ENCODE measurements around the gene CAMKMT. TPM values are rescaled to one million over a fixed set of nuclear protein-coding genes. Genes with fewer than 3 reads are reported as not detected.

The CAMKMT gene
- total RNA-seq, 2 experiments from 2014 or later = 11.2 to 12.7 TPM

DNA sequence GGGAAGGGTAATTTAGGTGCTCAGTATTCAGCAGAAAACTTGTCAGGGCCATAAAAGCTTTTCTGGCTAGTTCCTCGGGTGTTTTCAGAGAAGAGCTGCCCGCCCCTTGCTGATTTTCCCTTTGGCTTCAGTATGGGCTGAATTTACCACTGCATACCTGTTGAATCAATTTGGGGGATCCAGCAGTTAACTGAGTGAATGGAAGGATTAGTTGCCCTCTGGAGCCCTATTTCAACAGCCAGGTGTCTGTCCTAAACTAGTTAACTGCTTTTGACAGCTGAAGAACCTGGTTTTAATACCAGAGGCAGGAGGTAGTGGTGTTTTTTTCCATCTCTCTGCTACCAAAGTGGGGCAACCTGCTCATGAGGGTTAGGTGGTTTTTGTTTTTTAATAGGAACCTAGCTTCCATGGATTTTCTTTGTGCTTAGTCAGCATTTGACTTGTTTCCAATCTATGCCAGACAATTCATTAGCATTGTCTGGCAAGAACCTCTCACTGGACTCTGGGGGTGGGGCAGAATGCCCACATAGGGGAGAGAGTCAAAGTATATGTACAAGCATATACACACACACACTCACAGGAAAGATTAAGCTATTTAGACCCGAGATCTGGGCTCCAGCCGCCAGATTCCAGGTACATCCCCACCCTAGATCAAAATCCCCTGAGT is 413.2 kb downstream of the CAMKMT start:
- POLR2A ChIA-PET = no interaction called here
- Mint-ChIP-seq H3K36me3 (ENCODE audit: low read depth) (no peaks in the 10 kb centered on the region), H3K27ac (no peak overlapping the region), H3K27me3 (ENCODE audit: low read depth) (peaks cover 9% of the 10 kb centered on the region), H3K9me3 (ENCODE audit: insufficient read depth) (no peaks in the 10 kb centered on the region), H3K4me3 (no peak overlapping the region), H3K4me1 (ENCODE audit: low read depth) (peaks cover 6% of the 10 kb centered on the region)
- no peak for DNase-seq
- CTCF ChIA-PET = no interaction called here
- ATAC-seq = no peak

DNA sequence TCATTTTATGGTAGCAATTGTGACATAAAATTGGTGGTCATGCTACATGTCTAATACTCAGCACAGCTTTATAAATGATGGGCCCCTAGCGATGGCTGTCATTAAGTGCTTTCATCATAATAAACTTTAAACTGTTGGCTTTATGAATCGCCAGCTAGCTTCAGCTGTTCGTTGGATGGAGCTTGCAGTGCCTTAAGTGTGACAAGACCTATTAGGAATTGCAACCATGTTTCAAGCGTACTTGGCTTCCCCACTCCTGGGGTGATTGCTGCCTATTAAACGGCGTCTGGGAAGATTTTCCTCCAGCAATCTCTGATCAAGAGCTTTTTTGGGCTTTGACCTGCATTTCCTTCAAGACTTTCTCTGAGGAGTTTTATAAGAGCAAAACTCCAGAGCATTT is 415.3 kb downstream of the CAMKMT start:
- DNase-seq = no peak
- Mint-ChIP-seq H3K27ac (no peak overlapping the region), H3K9me3 (ENCODE audit: insufficient read depth) (no peaks in the 10 kb centered on the region), H3K4me1 (ENCODE audit: low read depth) (peaks cover 6% of the 10 kb centered on the region), H3K36me3 (ENCODE audit: low read depth) (no peaks in the 10 kb centered on the region), H3K4me3 (no peak overlapping the region), H3K27me3 (ENCODE audit: low read depth) (peaks cover 9% of the 10 kb centered on the region)
- no peak for ATAC-seq
- POLR2A ChIA-PET = no interaction called here
- CTCF ChIA-PET = no interaction called here

GRCh38 chr2:44777537-44777936 is 415.8 kb downstream of the CAMKMT start:
- no peak overlapping the region for H3K4me3 Mint-ChIP-seq
- CTCF ChIA-PET = no interaction called here
- H3K27ac Mint-ChIP-seq = no peak overlapping the region
- no peak for DNase-seq
- H3K36me3 Mint-ChIP-seq (ENCODE audit: low read depth) = no peaks in the 10 kb centered on the region
- peaks cover 9% of the 10 kb centered on the region for H3K27me3 Mint-ChIP-seq (ENCODE audit: low read depth)
- no peak for ATAC-seq
- POLR2A ChIA-PET = no interaction called here
- H3K4me1 Mint-ChIP-seq (ENCODE audit: low read depth) = peaks cover 6% of the 10 kb centered on the region
- H3K9me3 Mint-ChIP-seq (ENCODE audit: insufficient read depth) = no peaks in the 10 kb centered on the region

- Mint-ChIP-seq H3K9me3 (ENCODE audit: insufficient read depth) (no peaks in the 10 kb centered on the region), H3K36me3 (ENCODE audit: low read depth) (no peaks in the 10 kb centered on the region), H3K27me3 (ENCODE audit: low read depth) (peaks cover 9% of the 10 kb centered on the region), H3K27ac (no peak overlapping the region), H3K4me1 (ENCODE audit: low read depth) (peaks cover 6% of the 10 kb centered on the region), H3K4me3 (no peak overlapping the region)
- DNase-seq (no peak), ATAC-seq (no peak)
- ChIA-PET CTCF (interaction anchor here (1.0 kb wide), 1 partner anchor 299 kb away, joined by 3 read pairs; no protein-coding TSS in a partner anchor), POLR2A (no interaction called here)
Measured at GRCh38 chr2:44778221-44778654, 416.5 kb downstream of the CAMKMT start.

DNA sequence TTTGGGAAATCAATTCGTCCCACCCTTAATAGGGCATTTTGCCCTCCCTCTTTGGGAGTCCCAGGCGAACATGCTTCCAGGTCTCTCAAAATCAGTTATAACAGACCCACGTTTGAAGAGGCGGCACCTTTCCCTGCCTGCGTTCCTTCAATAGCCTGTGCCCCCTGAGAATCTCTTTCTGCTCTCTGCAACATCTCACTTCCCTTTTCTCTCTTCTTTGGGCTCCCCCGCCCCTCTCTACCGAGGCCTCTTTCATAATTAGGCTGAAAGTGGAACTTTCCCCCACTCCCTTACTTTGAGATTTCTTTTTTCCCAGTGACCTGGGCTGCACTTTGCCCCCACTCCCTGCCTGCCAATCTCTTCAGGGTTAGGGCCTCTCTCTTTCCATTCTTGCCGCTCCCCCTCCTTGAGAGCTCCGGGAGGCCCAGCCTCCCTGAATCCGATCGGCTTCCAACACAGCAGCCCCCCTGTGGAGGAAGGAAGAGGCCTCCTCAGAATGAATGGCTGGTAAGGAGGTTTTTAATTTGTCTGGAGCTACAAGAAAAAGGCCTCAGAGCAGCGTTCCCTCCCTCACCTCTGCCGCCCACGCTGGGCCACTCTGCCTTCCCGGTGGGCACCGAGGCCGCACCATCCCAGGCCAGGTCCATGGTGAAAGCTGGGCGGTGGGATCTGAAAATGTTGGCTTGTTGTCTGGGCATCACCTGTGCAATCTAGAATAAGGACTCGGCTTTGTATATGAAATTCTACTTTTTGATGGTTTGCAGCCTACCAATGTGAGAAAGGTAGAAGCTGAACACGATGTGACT is 417.1 kb downstream of the CAMKMT start:
- ChIA-PET POLR2A (no interaction called here), CTCF (interaction anchor here (1.0 kb wide), 1 partner anchor 299 kb away, joined by 3 read pairs; no protein-coding TSS in a partner anchor)
- DNase-seq (no peak), ATAC-seq (no peak)
- peaks cover 9% of the 10 kb centered on the region for H3K27me3 Mint-ChIP-seq (ENCODE audit: low read depth)
- no peak overlapping the region for H3K4me3 Mint-ChIP-seq
- H3K27ac Mint-ChIP-seq = no peak overlapping the region
- H3K36me3 Mint-ChIP-seq (ENCODE audit: low read depth) = no peaks in the 10 kb centered on the region
- H3K4me1 Mint-ChIP-seq (ENCODE audit: low read depth) = peaks cover 6% of the 10 kb centered on the region
- no peaks in the 10 kb centered on the region for H3K9me3 Mint-ChIP-seq (ENCODE audit: insufficient read depth)

DNA sequence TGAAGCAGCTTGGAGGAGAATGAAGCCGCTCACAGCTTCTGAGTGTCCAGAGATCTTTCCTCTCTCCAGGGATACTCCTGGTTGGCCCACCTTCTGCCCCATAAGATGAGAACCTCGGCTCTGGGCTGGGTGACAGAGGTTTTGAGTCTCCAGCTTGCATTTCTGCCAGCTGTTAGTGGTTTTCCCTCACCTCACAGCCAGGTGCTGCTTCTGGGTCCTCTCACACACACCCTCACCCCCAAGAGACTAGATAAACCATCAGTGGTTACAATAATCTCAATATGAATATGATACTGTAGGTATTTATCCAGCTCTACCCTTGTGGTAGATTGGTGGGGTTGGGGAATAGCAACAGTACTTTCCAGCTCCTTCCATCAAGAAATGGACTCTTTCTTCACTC is 418.0 kb downstream of the CAMKMT start:
- Mint-ChIP-seq H3K9me3 (ENCODE audit: insufficient read depth) (no peaks in the 10 kb centered on the region), H3K4me1 (ENCODE audit: low read depth) (peaks cover 6% of the 10 kb centered on the region), H3K27me3 (ENCODE audit: low read depth) (peaks cover 9% of the 10 kb centered on the region), H3K36me3 (ENCODE audit: low read depth) (no peaks in the 10 kb centered on the region), H3K4me3 (no peak overlapping the region), H3K27ac (no peak overlapping the region)
- CTCF ChIA-PET = no interaction called here
- POLR2A ChIA-PET = no interaction called here
- DNase-seq (no peak), ATAC-seq (no peak)

- Mint-ChIP-seq H3K4me1 (ENCODE audit: low read depth) (peaks cover 6% of the 10 kb centered on the region), H3K27ac (no peak overlapping the region), H3K36me3 (ENCODE audit: low read depth) (no peaks in the 10 kb centered on the region), H3K9me3 (ENCODE audit: insufficient read depth) (no peaks in the 10 kb centered on the region), H3K4me3 (no peak overlapping the region), H3K27me3 (ENCODE audit: low read depth) (peaks cover 5% of the 10 kb centered on the region)
- ATAC-seq (no peak), DNase-seq (no peak)
- ChIA-PET CTCF (no interaction called here), POLR2A (no interaction called here)
Measured at GRCh38 chr2:44780406-44780805, 418.7 kb downstream of the CAMKMT start.

GRCh38 chr2:44785433-44785832 is 423.7 kb downstream of the CAMKMT start:
- Mint-ChIP-seq H3K27me3 (ENCODE audit: low read depth) (no peaks in the 10 kb centered on the region), H3K9me3 (ENCODE audit: insufficient read depth) (no peaks in the 10 kb centered on the region), H3K4me3 (no peak overlapping the region), H3K36me3 (ENCODE audit: low read depth) (no peaks in the 10 kb centered on the region), H3K27ac (no peak overlapping the region), H3K4me1 (ENCODE audit: low read depth) (no peaks in the 10 kb centered on the region)
- no peak for DNase-seq
- ATAC-seq = no peak
- POLR2A ChIA-PET = no interaction called here
- CTCF ChIA-PET = no interaction called here

DNA sequence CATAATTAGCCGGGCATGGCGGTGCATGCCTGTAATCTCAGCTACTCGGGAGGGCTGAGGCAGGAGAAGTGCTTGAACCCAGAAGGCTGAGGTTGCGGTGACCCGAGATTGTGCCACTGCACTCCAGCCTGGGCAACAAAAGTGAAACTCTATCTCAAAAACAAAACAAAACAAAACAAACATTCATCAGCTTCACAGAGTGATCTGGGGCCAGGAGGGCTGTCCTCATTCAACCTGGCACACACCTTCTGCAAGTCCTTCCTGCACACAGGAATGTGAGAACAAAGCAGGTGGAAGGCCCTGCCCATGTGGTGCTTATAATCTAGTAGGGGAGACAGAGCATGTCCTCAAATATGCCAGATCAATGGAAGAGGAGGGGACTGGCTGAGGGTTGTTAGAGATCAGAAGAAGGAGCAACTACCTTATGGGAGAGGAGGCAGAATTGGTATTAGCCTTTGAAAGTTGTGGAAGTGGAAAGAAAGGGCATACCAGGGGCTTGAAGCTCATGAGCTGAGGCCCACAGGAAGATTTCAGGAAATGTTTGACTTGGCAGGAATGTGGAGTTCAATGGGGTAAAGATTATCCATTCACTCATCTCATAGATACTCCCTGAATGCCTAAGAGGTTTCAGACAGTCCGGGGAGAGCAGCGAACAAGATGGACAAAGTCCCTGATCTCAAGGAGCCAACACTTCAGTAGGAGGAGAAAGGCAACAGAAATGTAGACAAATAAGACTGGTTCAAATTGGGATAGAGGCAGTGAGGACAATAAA is 424.5 kb downstream of the CAMKMT start:
- Mint-ChIP-seq H3K9me3 (ENCODE audit: insufficient read depth) (no peaks in the 10 kb centered on the region), H3K4me3 (no peak overlapping the region), H3K27ac (no peak overlapping the region), H3K4me1 (ENCODE audit: low read depth) (no peaks in the 10 kb centered on the region), H3K36me3 (ENCODE audit: low read depth) (no peaks in the 10 kb centered on the region), H3K27me3 (ENCODE audit: low read depth) (no peaks in the 10 kb centered on the region)
- ChIA-PET CTCF (no interaction called here), POLR2A (no interaction called here)
- DNase-seq (no peak), ATAC-seq (no peak)

GRCh38 chr2:44786817-44787214 is 425.1 kb downstream of the CAMKMT start:
- Mint-ChIP-seq H3K4me3 (no peak overlapping the region), H3K9me3 (ENCODE audit: insufficient read depth) (no peaks in the 10 kb centered on the region), H3K36me3 (ENCODE audit: low read depth) (no peaks in the 10 kb centered on the region), H3K4me1 (ENCODE audit: low read depth) (no peaks in the 10 kb centered on the region), H3K27me3 (ENCODE audit: low read depth) (no peaks in the 10 kb centered on the region), H3K27ac (no peak overlapping the region)
- CTCF ChIA-PET = no interaction called here
- POLR2A ChIA-PET = no interaction called here
- ATAC-seq (no peak), DNase-seq (no peak)

DNA sequence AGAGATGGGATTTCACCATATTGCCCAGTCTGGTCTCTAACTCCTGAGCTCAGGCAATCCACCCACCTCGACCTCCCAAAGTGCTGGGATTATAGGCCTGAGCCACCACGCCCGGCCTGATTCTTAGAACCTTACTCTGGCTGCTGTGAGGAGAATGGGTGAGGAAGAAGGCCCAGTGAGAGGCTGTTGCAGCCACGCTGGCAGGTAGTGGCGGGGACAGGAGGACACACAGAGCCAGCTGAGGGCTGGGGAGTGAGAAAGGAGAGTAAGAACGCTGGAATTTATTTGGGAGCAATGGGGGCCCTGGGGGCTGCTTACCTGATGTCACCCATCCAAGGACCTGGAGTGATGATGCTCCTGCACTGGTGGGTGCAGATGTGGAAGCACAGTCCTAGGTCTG is 425.9 kb downstream of the CAMKMT start:
- CTCF ChIA-PET = no interaction called here
- Mint-ChIP-seq H3K9me3 (ENCODE audit: insufficient read depth) (no peaks in the 10 kb centered on the region), H3K36me3 (ENCODE audit: low read depth) (no peaks in the 10 kb centered on the region), H3K4me1 (ENCODE audit: low read depth) (no peaks in the 10 kb centered on the region), H3K27me3 (ENCODE audit: low read depth) (peaks cover 2% of the 10 kb centered on the region), H3K27ac (no peak overlapping the region), H3K4me3 (no peak overlapping the region)
- POLR2A ChIA-PET = no interaction called here
- ATAC-seq (no peak), DNase-seq (no peak)

DNA sequence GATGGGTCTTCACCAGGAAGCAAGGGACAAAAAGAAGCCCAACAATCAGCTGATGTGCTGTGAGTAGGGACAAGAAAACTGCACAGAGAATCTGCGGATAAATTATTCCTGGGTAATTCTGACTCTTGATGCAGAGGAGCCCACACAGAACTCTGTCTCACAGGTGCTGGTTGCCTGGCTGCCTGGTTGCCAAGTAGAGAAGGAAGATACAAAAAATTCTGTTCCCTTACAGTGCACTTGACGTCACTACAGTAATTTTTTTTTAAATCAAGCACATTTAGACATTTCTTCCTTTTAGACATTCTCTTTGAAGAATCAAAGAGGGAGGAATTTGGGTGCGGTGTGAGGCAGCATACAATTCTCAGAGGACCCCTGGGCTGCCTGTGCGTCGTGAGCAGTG is 427.7 kb downstream of the CAMKMT start:
- Mint-ChIP-seq H3K27ac (no peak overlapping the region), H3K4me3 (no peak overlapping the region), H3K36me3 (ENCODE audit: low read depth) (no peaks in the 10 kb centered on the region), H3K27me3 (ENCODE audit: low read depth) (peaks cover 10% of the 10 kb centered on the region), H3K9me3 (ENCODE audit: insufficient read depth) (no peaks in the 10 kb centered on the region), H3K4me1 (ENCODE audit: low read depth) (no peaks in the 10 kb centered on the region)
- ATAC-seq (no peak), DNase-seq (no peak)
- ChIA-PET POLR2A (interaction anchor here (0.6 kb wide), 1 partner anchor 663 kb away, joined by 3 read pairs; no protein-coding TSS in a partner anchor), CTCF (no interaction called here)

All from activated CD8-positive, alpha-beta T cell treated with anti-CD3 and anti-CD28 coated beads, Interleukin-2, amount 10 ng/mL, durations not matched to agents 7 days and 5 days (primary cell).